Measurements from ENCODE around the gene VAX1.

The VAX1 gene

DNA sequence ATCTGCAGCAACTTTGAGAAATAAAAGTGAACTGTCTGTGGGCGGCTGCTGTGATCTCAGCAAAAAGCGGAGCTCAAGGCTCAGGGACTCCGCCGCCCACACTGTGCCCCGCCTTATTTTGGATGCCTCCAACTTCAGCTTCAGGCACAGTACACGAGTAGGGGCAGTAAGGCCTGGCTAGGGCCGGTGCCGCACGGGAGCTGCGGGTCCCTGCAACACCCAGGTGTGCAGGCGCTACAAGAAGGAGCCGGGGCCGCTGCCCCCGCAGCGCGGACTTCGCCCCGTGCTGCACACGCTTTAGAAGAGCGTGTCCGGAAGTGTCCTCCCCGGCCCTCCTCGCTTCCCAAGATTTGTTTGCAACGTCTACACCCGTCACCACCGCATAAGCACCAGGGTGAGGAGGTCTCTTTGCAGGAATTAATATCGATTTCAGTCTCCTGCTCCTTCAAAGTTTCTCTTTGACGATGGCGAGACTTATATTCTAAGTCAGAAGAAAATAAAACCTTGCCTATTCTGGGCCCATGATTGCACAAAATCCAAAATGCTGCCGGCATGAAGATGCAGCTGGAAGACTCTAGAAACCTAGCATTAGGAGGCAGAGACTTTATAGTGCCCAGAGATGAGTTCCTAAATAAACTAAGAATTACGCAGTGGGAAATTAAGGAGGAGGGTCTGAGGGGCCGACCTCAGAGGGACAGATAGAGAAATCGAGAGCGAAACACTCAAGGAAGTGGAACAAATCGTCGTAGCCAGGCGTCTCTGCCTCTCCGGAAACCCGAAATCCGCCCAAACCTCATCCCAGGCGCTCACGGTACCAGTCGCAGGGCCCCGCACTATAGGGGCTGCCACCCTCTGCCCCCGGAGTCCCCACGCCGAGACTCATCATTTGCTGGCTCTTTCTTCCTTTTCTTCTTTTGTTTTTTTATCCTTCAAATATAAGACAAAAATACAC, 6.4 kb downstream of the VAX1 start:
- no peak for TF ChIP-seq ZFX (IDR thresholded peaks at IDR 0.05)
- TF ChIP-seq, protein P1, sequence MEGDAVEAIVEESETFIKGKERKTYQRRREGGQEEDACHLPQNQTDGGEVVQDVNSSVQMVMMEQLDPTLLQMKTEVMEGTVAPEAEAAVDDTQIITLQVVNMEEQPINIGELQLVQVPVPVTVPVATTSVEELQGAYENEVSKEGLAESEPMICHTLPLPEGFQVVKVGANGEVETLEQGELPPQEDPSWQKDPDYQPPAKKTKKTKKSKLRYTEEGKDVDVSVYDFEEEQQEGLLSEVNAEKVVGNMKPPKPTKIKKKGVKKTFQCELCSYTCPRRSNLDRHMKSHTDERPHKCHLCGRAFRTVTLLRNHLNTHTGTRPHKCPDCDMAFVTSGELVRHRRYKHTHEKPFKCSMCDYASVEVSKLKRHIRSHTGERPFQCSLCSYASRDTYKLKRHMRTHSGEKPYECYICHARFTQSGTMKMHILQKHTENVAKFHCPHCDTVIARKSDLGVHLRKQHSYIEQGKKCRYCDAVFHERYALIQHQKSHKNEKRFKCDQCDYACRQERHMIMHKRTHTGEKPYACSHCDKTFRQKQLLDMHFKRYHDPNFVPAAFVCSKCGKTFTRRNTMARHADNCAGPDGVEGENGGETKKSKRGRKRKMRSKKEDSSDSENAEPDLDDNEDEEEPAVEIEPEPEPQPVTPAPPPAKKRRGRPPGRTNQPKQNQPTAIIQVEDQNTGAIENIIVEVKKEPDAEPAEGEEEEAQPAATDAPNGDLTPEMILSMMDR (conservative IDR thresholded peaks at IDR 0.05), result no peak
- H3K27ac ChIP-seq, result no peak overlapping the region

DNA sequence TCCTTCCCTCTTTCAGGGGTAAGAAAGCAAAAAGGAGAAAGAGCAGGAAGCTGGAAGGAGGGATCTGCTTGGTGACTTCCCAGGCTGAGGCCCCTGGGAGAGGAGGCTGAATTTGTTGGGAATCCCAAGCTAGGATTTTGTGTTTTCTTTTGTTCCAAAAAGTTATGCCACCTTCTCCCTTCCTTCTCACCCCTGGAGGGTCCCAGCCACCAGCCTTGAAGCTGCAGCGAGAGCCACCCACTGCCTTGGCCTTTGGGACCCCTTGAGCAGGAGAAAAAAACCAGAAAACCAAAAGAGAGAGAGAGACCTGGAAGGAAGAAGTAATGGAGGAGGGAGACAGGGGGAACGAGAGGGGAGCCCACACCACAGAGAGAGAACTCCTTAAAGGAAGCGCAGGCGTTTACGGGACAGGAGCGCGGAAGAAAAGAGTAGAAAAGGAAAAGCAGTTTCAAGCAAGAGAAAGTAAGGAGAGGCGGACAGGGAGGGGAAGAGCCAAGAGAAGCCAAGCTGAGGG, 7.2 kb downstream of the VAX1 start:
- TF ChIP-seq, protein P1 (conservative IDR thresholded peaks at IDR 0.05), result no peak
- no peak for TF ChIP-seq ZFX (IDR thresholded peaks at IDR 0.05)
- H3K27ac ChIP-seq, result no peak overlapping the region

DNA sequence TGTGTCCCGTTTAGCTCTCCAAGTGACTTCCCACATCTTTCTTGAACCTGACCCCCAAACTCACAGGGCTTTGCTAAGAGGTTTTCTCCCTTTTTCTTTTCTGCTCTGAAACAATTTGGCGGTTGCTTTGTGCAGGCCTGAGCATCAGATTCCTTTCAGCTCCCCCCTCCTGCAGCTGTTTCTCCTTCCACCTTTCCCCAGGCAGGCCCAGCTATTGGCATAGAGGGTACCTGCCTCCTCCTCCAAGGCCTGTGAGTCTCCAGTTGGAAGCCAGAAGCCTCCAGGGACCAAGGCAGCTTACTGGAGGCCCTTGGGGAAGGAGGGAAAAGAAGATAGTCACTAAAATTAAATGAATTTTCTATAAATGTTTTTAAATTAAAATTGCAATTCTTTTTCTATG, 7.7 kb downstream of the VAX1 start:
- TF ChIP-seq, protein P1 (conservative IDR thresholded peaks at IDR 0.05), result no peak
- no peak for TF ChIP-seq ZFX (IDR thresholded peaks at IDR 0.05)

DNA sequence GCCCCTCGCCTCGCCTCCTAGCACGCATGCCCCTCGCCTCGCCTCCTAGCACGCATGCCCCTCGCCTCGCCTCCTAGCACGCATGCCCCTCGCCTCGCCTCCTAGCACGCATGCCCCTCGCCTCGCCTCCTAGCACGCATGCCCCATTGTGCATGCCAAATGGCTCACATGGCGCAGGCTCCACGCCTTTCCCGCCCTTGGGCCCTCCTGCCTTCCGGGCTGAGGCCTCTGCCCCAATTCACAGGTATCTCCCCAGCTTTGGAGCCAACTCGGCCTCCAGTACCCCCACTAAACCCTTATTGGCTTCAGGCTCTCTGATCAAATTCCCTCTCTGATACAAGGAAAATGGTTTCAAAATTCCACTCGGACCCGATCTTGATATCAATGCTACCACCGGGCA, 11.4 kb downstream of the VAX1 start:
- H3K27ac ChIP-seq, result peak overlapping the region; percentile 48

More for the DNA sequence above, 7.7 kb downstream of the VAX1 start:
- H3K27ac ChIP-seq, result no peak overlapping the region

DNA sequence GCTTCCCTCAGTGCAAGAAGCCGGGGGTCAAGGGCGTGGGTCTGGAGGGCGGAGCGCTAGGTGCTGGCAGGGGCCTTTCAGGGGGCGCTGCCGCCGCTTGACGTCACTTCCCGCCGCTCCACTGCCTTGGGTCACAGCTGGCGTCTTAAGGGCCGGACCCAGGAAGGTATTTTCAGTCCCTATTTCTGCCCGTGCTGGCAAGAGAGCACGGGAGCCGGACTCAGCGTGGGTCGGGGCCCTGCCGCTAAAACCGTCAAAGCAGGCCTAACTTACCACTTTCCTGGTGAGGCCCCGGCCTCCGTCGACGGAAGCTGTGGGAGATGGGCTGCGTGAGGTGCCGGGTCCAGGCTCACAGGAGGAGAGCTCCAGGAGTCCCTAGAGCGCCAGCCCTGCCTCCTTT, 12.0 kb downstream of the VAX1 start:
- peak overlapping the region; percentile 79 for H3K27ac ChIP-seq
- TF ChIP-seq, protein P1 (conservative IDR thresholded peaks at IDR 0.05), result no peak
- TF ChIP-seq ZFX (IDR thresholded peaks at IDR 0.05), result no peak

DNA sequence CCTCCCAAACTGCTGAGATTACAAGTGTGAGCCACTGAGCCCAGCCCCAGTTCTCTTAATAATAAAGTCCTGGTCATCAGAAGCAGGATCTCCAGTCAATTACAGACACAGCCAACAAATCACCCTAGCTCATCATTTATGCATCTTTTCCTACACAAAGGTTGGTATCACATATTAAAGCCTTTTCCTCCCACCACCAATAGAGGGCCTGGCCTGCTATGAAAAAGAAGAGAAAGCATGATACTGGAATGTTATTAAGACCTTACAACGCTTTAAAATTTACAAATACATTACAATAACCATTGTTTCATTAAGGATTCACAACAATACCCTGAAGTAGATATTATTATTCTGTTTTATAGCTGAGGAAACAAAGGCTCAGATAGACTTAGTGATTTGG, 25.9 kb downstream of the VAX1 start:
- TF ChIP-seq, protein P1 (conservative IDR thresholded peaks at IDR 0.05), result peak; percentile 63
- TF ChIP-seq ZFX (IDR thresholded peaks at IDR 0.05), result no peak
- H3K27ac ChIP-seq, result no peak overlapping the region

DNA sequence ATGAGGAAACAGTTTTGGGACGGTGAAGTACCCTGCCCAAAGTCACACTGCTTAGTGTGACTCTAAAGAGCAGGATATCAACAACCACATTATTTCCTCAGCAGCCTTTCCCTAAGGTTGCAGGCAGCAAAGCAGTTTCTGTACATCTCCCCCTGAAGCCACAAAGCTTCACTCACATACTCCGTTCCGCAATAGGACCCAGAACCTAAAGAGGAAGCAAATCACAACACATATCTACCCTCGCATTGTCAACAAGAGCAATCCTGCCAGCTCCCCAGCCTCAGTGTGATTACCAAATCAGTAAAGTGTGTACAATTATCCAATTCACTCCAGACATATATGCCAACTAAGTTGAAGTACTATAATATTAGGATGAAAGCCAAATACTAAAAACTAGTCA, 30.8 kb downstream of the VAX1 start:
- no peak overlapping the region for H3K27ac ChIP-seq
- TF ChIP-seq, protein P1 (conservative IDR thresholded peaks at IDR 0.05), result no peak
- no peak for TF ChIP-seq ZFX (IDR thresholded peaks at IDR 0.05)

Measured in C4-2B (cell line).